NCI-H2107 treated with DMSO at 0.1 percent for 48 hours (cell line): ENCODE measurements around the gene PML.

ENCODE experiments used
- DNase-seq: peaks from one replicate; lab custom pipeline; 2025; ENCODE audit not compliant: unreplicated experiment; lab: John Stamatoyannopoulos, UW

The PML gene

GRCh38 chr15:74006774-74007639, 12.5 kb downstream of the PML start:
- no peak for DNase-seq

GRCh38 chr15:74007820-74008371, 13.4 kb downstream of the PML start:
- DNase-seq = no peak

- DNase-seq = no peak
Observed at GRCh38 chr15:74008901-74009300, 14.4 kb downstream of the PML start.

DNA sequence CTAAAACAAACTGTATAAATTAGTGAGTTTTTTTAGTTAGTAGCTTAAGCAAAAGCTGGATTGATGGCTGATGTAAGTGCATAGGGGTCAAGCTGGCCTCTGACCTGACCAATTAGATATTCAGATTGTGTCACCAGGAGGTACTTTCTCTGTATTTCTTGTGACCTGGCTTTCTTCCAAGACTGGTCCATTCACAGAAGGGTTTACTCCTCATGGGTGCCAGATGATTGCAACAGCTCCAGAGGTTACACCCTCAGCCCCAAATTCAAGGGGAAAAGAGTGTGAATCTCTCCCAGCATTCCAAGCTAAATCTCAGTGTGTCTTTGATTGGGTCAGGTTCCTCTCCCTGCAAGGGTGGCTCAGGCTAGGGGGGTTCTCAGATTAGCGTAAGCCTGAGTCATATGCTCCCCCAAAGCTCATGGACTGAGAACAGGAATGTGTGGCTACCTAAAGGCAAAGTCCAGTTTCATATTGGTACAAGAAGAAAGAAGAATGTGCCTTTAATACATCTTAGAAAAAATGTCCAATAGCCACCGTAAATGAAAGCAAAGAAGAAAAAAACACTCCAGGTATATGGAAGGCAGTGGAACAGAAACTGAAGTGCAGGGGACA, 16.5 kb downstream of the PML start:
- no peak for DNase-seq

DNA sequence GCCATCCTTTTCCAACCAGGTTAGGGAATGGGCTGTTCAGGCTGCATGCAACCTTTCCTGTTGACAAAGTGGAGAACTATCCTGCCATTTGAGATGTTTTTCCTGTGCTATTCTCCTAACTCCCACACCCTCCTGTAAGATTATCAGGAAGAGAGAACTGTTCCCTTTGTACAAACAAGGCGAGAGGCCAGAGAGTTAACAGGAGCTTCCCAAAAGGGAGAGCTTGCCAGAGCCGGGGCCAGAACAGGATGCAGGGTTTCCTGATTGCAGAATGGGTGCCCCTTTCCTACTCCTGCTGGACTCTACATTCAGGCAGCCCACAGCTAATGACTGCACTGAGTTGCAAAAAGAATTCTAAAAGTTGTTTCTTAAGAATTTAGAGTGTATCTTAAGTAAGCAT, 17.1 kb downstream of the PML start:
- DNase-seq = no peak

DNA sequence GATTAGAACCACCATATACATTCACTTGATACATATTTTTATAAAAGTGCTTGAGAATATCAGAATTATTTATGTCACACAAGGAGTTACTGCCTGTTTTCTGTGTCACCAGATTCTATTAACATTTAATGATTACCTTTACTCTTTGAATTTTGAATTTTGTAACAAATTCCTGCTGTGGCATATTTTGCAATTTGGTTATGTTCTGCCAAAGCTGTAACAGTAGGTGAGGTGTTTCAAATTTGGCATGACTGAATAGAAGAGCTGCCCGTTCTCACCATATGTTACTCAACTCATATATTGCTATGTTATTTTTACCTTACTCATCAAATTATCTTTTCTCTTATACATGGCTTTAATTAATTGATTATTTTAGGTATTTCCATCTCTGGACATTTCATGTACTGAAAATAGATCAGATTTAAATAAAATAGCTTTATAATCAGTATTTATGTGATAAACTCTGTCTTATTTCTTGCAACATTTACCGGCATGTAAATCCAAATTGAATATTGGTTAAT, 18.9 kb downstream of the PML start:
- DNase-seq = no peak

DNA sequence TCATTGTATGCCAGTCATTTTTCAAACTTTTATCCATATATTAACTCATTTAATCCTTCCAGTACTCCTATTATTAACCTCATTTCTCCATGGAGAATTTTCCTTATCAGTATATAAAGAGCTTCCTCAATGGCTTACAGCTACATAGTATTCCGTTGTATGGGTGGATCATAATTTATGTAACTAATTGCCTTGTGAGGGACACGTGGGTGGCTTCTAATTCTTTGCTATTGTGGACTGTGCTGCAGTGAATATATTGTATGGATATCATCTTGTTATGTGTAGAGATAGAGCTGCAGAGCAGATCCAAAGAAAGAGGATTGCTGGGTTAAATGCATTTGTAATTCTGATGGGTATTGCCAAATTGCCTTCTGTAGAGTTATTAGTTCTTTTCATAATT, 25.2 kb downstream of the PML start:
- DNase-seq = no peak

DNA sequence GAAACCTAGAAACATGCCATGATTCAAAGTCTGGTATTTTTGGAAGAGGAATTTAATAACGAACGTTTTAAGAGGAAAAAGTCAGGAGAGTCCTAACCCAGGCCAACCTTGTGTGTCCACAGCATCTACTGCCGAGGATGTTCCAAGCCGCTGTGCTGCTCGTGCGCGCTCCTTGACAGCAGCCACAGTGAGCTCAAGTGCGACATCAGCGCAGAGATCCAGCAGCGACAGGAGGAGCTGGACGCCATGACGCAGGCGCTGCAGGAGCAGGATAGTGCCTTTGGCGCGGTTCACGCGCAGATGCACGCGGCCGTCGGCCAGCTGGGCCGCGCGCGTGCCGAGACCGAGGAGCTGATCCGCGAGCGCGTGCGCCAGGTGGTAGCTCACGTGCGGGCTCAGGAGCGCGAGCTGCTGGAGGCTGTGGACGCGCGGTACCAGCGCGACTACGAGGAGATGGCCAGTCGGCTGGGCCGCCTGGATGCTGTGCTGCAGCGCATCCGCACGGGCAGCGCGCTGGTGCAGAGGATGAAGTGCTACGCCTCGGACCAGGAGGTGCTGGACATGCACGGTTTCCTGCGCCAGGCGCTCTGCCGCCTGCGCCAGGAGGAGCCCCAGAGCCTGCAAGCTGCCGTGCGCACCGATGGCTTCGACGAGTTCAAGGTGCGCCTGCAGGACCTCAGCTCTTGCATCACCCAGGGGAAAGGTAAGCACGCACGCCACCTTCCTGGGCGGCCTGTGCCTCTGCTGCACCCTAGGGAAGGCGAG, 28.4 kb downstream of the PML start:
- no peak for DNase-seq

GRCh38 chr15:74024687-74025086, 30.2 kb downstream of the PML start:
- no peak for DNase-seq

- no peak for DNase-seq
Observed at GRCh38 chr15:74025436-74025835, 30.9 kb downstream of the PML start.

GRCh38 chr15:74027688-74028087, 33.2 kb downstream of the PML start:
- peak; percentile 54 for DNase-seq

DNA sequence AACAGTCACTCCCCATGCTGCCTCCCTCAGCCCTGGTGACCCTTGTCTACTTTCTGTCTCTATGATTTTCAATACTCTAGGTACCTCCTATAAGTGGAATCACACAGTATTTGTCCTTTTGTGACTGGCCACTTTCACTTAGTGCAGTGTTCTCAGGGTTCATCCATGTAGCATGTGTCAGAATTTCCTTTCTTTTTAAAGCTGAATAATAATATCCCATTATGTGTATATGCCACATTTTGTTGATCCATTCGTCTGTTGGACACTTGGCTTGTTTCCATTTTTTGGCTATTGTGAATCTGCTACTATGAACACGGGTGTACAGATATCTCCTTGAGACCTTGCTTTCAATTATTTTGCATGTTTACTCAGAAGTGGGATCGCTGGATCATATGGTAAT, 34.1 kb downstream of the PML start:
- no peak for DNase-seq

GRCh38 chr15:74032046-74032445, 37.5 kb downstream of the PML start:
- no peak for DNase-seq

DNA sequence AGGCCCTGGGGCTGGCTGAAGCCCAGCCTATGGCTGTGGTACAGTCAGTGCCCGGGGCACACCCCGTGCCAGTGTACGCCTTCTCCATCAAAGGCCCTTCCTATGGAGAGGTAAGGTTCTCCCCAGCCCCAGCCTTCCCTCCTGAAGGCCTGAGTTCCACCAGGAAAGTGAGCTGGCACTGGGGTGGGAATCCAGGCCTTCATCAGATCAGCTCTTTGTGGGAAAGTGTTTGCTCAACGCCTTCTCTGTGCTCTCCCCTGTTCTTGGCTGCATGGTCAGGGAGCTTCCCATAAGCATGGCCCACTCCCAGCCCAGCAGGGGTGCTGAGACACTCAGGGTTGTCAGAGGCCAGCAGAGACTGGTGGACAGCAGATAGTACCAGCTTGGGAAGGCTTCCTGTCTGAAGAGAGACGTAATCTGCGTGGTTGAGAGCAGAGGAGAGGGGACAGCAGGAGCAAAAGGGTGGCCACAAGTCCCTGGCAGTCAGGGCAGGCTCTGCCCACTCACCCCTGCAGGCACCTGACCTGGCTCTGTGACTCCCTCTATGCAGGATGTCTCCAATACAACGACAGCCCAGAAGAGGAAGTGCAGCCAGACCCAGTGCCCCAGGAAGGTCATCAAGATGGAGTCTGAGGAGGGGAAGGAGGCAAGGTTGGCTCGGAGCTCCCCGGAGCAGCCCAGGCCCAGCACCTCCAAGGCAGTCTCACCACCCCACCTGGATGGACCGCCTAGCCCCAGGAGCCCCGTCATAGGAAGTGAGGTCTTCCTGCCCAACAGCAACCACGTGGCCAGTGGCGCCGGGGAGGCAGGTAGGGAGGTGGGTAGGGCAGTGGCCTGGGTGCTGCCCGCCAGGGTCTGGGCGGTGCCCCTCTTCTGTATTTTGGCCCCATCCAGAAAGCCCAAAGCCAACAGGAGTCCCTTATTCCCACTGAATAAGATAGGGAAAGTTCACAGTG, 38.4 kb downstream of the PML start:
- no peak for DNase-seq

GRCh38 chr15:74034206-74034755, 39.8 kb downstream of the PML start:
- no peak for DNase-seq

DNA sequence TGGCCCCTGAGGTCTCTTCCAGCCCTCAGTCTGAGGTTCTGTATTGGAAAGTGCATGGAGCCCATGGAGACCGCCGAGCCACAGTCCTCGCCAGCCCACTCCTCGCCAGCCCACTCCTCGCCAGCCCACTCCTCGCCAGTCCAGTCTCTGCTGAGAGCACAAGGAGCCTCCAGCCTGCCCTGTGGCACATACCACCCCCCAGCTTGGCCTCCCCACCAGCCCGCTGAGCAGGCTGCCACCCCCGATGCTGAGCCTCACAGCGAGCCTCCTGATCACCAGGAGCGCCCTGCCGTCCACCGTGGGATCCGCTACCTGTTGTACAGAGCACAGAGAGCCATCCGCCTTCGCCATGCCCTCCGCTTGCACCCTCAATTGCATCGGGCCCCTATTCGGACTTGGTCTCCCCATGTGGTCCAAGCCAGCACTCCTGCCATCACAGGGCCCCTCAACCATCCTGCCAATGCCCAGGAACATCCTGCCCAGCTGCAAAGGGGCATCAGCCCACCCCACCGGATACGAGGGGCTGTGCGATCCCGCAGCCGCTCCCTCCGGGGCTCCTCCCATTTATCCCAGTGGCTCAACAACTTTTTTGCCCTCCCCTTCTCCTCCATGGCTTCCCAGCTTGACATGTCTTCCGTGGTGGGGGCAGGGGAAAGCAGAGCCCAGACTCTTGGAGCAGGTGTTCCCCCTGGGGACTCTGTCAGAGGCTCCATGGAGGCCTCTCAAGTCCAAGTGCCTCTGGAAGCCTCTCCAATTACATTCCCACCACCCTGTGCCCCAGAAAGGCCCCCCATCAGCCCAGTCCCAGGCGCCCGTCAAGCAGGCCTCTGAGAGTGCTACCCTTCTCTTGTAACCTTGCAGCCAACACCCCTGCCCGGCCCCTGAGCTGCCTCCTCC, 40.9 kb downstream of the PML start:
- no peak for DNase-seq

- DNase-seq = peak; percentile 3
Observed at GRCh38 chr15:74036271-74037170, 42.0 kb downstream of the PML start.
